ENCODE measurements around the gene PDE11A.
"Not testable (repeated sequence)": the region's sequence is repeated elsewhere in the genome, so short reads cannot be mapped to it uniquely, and the experiment has no call there.

Gene PDE11A

DNA sequence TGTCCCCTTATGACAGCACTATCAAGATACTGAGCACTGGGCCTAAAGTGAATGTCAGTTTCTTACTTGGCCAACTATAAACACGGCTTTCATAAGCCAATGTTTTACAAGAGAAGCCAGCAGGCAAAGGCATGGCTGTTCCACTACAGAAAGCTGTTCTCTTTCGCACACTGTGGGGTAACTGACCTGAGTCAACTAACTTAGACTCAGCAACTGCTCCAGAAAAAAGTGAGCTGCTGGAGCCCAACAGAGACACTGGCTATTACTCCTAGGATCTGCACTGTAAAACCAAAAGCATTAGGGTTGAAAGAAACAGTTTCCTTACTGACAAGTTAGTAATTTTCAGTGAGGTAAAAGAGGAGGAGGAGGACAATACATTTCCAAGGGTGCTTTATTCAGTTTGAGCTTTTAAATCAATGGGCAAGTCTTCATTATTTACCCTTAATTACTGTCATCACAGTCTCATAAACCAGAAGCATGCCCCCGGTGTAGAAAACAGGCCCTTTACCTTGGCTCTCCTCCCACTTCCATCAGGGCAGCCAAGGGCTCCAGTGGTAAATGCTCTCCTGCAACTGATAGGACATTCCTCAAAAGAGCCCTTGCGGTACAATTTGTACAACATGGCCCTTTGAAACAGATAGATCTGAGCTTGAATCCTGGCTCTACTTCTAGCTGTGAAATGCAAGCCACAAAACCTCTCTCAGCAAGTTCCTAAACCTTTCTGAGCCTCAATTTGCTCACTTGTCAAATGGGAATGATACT, 275.7 kb downstream of the PDE11A start:
- no peak for DNase-seq (ENCODE audit: low read depth)
- no peak overlapping the region for H3K4me3 ChIP-seq (ENCODE audit: low read depth, low read length)

DNA sequence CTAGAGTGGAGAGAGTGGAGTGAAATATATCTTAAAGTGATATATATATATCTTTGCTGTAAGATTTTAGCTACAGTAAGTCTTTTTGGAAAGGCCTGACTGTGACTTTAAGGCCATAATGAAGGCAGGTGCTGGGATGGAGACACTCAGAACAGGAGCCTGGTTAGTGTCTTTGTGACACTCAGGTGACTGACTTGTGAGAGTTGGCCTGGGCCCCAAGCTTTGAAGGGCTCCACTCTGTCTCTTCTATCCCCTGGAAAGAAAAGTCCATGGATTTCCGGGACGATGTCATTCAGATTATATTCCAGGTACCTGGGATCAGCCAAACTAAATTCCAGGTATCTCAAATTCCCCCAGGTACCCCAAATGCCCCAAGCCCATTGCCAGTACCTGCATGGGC, 276.6 kb downstream of the PDE11A start:
- DNase-seq (ENCODE audit: low read depth) = no peak
- no peak overlapping the region for H3K4me3 ChIP-seq (ENCODE audit: low read depth, low read length)

DNA sequence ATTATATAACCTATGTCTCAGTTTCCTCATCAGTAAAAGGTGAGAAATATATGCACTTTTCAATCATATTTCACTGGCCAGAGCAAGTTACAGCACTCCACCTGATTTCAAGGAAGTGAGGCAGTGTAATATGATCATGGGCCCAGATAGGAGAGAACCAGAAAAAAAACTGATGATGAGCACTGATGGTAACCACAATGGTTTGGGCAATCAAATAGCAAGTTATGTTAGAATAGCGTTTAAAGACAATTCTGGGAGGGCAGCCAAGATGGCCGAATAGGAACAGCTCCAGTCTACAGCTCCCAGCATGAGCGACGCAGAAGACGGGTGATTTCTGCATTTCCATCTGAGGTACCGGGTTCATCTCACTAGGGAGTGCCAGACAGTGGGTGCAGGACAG, 287.4 kb downstream of the PDE11A start:
- DNase-seq (ENCODE audit: low read depth) = peak; percentile 25
- H3K4me3 ChIP-seq (ENCODE audit: low read depth, low read length) = not testable (repeated sequence)

DNA sequence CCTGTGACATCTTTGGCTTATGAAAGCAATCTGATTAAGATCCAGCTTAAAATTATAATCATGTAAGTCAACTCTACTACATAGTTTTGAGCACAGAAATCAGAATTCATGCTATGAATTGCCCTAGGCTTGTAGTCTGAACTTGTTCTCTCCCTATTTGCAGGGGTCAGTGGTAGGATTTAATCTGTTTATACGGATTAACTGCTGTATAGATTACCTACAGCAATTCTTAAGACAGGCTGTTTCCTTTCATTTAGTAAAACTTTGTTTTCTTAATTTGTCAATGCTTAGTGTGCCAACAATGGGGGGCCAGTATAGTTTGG, 287.9 kb downstream of the PDE11A start:
- no peak overlapping the region for H3K4me3 ChIP-seq (ENCODE audit: low read depth, low read length)
- DNase-seq (ENCODE audit: low read depth) = no peak

DNA sequence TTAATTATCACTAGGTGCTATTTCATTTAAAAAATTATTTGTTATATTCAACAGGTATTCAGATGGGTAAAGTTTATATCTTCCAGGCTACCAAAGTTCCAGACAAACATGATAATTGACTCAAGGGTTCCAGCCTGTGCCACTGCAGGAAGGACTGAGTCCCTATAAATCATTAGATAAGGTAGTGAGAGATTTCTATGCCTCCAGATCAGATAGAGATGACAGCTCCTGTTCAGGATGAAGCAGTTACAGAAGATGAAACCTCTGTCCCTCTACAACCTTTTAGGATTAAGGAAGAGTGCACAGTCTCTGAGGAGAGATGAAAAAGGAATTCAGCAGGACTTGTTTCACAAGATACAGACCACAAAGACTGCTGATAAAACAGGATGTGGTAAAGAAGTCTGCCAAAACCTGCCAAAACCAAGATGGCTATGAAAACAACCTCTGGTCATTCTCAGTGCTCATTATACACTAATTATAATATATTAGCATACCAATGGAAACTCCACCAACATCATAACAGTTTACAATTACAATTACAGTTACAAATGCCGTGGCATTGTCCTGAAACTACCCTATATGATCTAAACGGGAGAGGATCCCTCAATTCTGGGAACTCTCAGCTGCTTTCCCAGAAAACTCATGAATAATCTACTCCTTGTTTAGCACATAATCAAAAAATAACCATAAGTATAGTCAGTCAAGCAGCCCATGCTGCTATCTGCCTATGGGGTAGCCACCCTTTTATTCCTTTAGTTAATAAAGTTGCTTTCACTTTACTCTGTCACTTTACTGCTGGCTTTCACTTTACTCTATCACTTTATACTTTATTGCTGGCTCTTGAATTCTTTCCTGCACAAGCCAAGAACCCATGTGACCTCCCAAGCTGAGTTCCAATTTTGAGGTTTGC, 288.5 kb downstream of the PDE11A start:
- no peak overlapping the region for H3K4me3 ChIP-seq (ENCODE audit: low read depth, low read length)
- DNase-seq (ENCODE audit: low read depth) = peak; percentile 69

DNA sequence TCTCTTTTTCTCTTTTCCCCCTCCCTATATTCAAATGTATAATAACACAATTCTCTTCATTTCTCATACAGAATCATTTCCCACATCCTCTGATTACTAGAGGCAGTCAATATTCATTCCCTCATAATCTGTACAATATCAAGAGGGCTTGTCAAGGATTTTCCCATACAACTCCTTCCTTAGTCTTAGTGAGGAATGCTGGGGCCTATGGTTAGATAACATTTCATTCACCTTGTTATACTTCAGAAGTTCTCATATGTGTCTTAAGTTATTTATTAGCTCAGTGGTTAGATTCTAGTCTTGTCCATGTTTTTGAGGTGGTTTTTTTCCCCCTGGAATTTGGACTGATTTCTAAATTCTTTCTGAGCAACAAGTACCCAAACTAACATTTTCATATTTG, 289.5 kb downstream of the PDE11A start:
- no peak for DNase-seq (ENCODE audit: low read depth)
- H3K4me3 ChIP-seq (ENCODE audit: low read depth, low read length) = no peak overlapping the region

DNA sequence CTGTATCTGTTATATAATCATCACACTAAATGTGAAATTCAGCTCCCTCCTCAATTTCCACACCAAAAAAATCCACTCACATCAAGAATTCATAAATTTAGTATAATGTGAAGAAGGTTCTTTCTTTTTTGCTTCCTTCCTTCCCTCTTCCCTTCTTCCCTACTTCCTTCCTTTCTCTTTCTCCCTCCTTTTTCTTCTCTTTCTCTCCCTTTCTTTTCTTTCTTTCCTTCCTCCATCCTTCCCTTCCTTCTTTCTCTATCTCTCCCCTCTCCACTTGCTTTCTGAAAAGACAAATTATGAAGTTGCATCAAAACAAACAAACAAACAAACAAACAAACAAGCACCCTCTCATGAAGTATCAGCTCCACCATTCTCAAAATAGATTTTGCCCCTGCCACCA, 290.0 kb downstream of the PDE11A start:
- H3K4me3 ChIP-seq (ENCODE audit: low read depth, low read length) = no peak overlapping the region
- DNase-seq (ENCODE audit: low read depth) = no peak

DNA sequence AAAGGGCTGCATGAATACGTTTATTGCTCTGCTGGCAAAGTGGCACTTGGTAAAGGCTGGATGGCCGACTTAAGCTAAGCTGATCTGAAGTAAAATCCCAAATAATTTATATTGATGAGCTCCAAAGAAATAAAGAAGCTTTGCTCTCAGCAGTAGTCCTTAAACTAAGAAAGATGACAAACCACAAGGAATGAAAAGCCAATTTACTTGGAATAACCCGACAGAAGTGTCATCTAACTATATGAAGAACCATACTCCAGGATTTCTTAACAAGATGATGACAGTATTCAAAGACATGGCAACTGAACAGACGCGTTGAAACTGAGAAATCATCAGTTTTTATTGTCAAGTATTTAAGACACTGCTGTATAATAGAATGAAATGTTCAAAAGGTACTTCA, 294.1 kb downstream of the PDE11A start:
- DNase-seq (ENCODE audit: low read depth) = no peak

DNA sequence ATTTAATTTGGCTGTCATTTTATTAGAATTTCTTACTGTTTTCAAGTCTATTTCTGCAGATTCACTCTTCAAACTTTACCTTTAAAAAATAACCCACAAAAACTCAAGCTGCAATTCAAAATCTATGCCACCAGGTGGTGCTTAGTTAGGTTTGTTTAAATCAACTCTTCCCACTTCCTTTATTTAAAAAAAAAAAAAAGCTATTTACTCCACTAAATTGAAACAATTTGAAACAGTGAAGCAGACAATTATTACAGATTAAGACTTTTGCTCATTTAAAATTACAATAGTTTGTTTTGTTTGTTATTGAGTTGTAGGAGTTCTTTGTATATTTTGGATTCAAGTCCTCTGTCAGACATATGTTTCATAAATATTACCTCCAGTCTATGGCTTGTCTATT, 300.0 kb downstream of the PDE11A start:
- peak; percentile 11 for DNase-seq (ENCODE audit: low read depth)

More for the DNA sequence above, 294.1 kb downstream of the PDE11A start:
- H3K4me3 ChIP-seq (ENCODE audit: low read depth, low read length) = no peak overlapping the region

DNA sequence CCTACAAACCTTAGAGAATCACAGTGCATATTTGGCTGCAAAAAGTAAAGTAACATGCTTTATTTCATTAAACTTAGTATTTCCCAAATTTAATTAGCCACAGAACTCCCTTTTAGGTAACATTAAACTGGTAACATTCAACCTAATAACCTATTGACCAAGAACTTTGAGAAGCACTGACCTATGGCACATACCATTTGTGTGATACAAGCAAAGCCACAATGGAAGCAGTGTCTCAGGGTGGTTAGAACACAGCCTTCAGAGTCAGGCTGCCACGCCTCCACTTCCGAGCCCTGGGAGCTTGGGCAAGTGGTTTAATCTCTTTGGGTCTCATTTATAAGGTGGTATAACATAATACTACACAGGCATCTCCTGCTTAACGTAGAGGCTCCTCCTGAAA, 301.4 kb downstream of the PDE11A start:
- H3K4me3 ChIP-seq (ENCODE audit: low read depth, low read length) = no peak overlapping the region
- DNase-seq (ENCODE audit: low read depth) = no peak

More for the DNA sequence above, 300.0 kb downstream of the PDE11A start:
- no peak overlapping the region for H3K4me3 ChIP-seq (ENCODE audit: low read depth, low read length)

DNA sequence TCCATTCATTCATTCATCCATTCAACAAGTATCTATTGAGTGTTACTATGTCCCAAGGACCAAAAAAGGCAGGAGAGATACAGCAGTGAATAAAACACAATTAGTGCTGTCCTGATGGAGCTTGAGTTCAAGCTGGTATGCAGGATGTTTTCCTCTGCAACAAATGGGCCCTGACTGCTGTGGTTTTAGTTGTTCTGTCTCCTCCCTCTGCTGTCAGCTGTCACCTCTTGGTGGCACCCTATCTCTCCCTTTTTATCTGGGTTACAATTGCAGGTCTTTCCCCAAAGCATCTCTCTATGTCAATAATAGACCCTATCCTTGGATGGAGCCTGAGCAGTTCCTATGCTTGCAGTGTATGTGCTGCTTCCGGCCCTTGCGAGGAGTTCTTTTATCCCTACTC, 304.8 kb downstream of the PDE11A start:
- no peak for DNase-seq (ENCODE audit: low read depth)
- no peak overlapping the region for H3K4me3 ChIP-seq (ENCODE audit: low read depth, low read length)

DNA sequence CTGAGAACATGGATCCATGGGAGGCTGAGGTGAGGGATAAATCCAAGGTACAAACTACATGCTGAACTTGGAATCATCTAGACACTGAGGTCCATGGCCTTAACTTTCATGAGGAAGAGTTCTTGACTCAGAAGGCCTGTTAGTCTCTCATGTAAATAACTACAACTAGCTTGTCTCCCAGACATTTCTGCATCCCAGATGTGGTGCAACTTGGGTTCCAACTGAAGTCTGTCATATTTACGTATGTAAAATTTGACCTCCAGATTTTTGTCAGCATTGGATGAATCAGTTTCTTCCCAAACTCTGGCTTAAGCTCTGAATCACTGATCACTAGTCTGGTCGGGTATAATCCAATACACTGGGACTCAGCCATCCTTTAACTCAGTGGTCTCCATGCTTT, 306.9 kb downstream of the PDE11A start:
- no peak for DNase-seq (ENCODE audit: low read depth)

DNA sequence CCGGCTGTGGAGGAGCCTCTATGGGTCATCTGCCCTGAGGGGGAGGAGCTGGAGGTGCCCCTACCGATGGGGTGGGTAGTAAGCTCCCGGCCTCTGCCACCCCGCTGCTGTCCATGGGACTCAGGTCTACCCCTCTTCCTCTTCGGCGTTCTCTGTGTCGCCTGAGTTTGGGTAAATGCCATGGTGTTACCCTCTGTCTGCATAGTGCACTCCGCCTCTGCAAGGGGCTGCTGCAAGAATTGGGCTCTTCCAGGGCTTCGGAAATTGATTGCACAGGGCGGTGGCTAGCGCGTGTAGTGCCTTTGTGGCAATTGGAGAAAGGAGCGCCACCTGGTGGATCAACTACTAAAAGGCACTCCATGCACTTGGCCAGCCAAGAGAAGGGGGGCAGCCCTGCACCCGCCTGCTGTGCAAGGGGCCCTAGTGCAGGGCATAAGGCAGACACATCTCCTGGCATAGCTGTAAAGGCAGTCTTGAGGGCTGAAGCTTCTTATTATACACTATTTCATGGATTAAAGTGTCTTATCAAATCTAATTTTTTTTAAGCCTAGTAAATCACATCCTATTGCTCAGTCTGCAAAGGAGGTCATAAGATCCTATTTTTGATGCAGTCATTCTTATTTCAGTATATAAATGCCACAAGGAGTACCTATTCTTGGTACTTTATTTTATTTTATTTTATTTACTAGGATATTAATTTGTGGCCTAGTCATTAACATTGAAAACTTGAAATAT, 308.9 kb downstream of the PDE11A start:
- no peak for DNase-seq (ENCODE audit: low read depth)
- no peak overlapping the region for H3K4me3 ChIP-seq (ENCODE audit: low read depth, low read length)

More for the DNA sequence above, 306.9 kb downstream of the PDE11A start:
- no peak overlapping the region for H3K4me3 ChIP-seq (ENCODE audit: low read depth, low read length)

DNA sequence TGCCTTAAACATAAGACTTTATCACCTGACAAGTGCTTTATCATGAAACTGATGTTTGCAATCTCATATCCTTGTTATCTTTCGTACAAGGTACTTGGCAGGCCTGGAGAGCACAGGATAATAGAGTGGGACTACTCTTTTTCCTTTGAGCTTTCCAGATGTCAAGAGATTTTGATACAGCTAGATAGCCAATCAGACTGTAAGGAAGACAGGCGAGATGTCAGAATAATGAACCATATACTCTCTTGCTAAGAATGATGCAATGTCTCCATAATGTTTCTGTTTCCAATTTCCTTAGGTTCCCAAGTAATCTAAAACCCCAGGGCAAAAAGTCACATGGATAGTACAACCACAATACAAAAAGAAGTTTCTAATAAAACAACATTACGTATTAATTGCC, 313.1 kb downstream of the PDE11A start:
- H3K4me3 ChIP-seq (ENCODE audit: low read depth, low read length) = no peak overlapping the region
- peak; percentile 18 for DNase-seq (ENCODE audit: low read depth)

DNA sequence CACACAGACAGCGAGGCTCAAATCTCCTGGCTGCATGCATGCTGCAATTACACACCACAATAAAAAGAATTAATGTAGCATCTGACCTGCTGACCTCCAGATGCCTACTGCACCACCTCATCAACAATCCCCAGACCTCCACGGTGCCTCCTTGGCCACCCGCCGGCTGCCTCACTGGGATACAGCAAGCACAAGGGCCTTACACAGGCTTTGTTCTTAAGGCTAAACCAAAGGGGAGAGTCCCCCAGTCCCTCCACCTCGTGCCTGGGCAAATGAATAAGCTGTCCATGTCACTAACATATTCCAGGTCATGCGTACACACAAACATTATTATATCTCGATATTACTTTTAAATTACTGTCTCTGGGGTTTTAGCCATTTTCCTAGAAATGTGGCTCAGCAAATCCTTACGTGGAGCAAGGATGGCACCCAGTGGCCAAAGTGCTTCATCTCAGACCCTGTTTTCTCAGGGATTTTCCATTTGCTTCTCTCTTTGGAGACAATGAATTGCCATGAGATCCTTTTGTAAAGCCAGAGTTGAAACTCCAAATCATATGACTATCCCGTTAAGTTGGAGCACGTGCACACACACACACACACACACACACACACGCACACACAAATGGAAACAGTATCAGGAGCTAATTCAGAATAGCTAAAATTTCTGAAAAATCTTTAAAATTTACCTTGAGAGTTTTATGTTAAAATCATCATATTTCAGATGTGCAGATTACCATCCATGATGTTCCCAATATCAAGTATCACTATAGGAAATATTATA, 313.8 kb downstream of the PDE11A start:
- DNase-seq (ENCODE audit: low read depth) = peak; percentile 26

DNA sequence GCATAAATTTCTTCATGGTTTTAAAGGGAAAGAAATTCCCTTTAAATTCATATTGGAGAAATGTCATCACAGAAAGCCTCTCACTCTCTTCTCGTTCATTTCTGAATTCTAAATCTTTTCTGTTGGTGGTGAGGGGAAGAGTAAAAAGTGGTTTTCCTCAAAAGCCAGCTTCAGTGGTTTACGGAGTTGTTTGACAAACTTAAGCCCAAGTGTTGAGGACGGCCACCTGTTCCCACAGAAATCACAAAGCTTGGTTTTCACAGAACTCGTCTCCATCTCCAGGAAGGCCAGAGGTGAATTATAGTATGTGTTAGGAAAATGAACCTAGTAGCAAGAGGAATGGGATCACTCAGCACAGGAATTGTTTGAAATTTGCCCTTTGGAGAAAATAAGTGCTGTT, 316.2 kb downstream of the PDE11A start:
- DNase-seq (ENCODE audit: low read depth) = no peak
- no peak overlapping the region for H3K4me3 ChIP-seq (ENCODE audit: low read depth, low read length)

More for the DNA sequence above, 313.8 kb downstream of the PDE11A start:
- H3K4me3 ChIP-seq (ENCODE audit: low read depth, low read length) = no peak overlapping the region

DNA sequence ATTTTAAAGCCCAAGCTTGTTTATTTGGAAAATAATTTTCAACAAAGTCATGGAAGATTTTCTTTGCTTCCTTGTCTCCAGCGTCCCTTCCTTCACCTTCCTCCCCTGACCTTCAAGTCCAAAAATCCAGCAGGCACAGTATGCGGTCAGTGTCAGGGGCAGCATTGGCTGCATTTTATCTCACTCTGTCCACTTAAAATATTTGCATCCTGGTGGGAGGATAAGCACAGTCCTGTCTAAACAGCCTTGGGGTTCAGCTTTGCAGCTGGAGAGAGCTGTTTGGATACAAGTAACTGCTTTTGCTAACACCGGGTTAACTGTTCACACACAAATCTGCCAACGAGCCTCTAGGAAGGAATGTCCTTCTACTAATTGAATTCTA, 318.1 kb downstream of the PDE11A start:
- no peak for DNase-seq (ENCODE audit: low read depth)
- H3K4me3 ChIP-seq (ENCODE audit: low read depth, low read length) = no peak overlapping the region

DNA sequence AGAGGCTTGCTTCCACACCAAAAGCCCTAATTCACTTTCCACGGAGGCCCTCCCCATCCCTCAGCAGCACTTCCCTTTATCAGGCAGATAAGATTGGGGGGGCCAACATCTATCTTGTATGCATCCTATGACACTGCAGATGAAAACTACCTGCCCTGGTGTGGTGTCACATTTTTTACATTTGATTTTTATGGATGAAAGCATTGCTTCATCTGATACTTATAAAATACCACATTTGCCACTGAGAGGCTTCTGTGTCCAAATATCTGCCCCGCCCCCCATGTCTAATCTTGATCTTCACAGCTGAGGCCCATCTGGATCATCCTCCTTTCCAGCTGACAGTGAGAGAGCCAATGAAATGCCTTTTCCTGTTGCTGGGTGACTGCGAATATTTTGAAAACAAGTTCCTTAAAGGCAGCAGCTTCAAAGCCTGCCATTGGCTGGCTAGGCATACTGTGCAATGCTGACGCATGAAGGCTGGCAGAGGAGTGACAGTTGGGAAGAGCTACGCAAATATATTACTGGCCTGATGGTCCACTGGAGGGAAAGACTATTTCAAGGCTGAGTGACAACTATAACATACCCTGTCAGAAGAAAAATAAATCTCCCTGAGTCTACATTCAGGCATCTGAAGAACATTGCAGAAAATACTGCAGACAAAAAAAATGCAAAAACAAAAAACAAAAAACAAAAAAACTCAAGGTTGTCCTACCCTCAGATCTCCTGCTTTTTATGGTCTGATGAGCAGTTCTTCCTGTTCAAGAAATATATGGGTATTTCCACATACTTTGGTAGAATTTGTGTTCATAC, 318.7 kb downstream of the PDE11A start:
- DNase-seq (ENCODE audit: low read depth) = peak; percentile 69
- no peak overlapping the region for H3K4me3 ChIP-seq (ENCODE audit: low read depth, low read length)

DNA sequence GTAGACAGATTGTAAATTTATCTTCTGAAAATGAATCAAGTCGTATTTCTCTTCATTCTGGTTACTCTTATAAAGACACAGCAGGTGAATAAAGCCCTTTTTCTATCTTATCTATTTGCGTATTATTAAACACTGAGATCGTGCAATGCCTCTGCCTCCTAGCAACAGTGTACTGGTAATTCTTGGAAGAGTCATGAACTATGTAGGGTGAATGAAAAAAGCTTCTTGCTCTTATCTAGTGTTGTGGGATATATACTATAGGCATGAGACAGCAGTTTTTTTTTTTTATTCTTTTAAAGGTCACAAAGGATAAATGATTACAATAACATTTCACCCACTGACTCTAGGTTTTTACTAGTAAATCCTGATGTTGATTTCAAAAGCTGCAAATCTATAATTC, 324.2 kb downstream of the PDE11A start:
- H3K4me3 ChIP-seq (ENCODE audit: low read depth, low read length) = no peak overlapping the region
- no peak for DNase-seq (ENCODE audit: low read depth)

Measured in skeletal muscle cell (primary cell).